HG03460 (cell line): Measurements from ENCODE around the gene TECR.
"Not testable (repeated sequence)": the region's sequence is repeated elsewhere in the genome, so short reads cannot be mapped to it uniquely, and the experiment has no call there.

Source experiments
- ATAC-seq: cut with Tn5 transposase; IDR thresholded peaks from one replicate; pipeline ENCODE4 v1.9.1; 2021; ENCODE audit not compliant: unreplicated experiment

TECR gene

DNA sequence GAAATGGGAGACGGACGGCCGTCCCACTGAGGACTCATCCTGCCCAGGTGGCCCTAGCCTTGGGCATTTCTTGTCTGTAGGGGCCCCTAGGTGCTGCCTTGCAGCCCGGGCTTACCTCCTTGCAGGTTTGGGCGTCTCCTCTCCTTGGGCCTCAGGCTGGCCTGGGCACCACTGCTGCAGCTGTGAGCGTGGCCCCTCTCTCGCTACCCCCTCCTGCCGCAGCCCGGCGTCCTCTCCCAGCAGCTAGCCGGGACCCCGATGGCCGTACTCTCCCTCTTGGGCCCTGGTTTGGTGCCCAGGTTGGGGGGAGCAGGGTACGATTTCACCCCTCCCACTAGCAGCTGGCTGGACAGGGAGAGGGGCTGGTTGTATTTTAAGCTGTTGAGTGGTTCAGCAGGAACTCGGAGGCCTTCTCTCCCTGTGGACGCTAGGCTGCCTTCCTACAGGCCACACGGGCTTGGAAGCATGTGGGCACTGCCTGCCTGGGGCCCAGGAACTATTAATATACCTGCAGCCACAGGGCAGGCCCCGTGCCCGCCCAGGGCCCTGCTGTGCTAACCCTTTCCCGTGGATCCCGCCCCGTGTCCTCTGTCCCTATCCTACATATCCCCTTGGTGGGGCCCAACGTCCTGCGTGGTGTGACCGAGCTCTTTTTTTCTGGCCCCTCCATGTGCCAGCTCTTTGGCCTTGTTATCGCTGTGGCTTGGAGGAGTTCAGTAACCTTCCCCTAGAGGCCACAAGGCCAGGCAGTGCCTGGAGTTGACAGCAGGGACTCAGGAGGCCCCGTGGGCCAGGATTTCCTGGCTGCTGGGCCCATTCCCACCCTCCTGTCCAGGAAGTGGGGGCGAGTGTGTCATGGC lies 30.8 kb downstream of the TECR start:
- ATAC-seq: no peak

DNA sequence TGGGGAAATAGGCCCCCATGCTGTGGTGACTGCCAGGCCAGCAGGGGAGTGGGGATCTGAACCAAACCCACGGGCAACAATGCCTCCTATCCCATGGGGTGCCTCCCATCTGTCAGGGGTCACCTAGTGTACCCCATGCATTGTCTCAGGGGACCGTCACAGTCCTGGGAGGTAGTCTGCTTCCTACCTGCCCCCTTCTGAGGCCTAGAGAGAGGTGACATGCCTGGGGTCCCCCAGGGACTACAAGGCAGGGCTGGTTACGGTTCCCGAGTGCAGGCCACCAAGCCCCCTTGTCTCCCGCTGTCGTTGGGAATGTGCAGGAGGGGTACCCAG lies 31.3 kb downstream of the TECR start:
- no peak for ATAC-seq

DNA sequence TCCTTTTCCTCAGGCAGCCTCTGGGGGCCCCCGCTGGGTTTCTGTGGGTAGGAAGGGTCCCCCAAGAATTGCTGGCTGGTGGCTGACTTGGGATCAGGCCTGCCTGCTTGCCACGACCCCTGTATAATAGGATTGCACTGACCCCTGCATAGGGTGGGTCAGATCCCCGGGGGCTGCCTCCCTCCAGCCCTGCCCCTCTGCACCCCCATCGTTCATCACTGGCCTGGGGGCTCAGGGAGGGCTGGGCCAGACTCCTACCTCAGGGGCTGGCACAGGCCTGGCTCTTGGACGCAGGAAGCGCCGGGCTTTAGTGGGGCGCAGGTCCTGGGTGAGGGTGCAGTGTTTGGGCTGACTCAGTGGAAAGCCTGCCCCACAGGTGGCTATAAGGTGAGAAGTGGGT lies 31.9 kb downstream of the TECR start:
- no peak for ATAC-seq

DNA sequence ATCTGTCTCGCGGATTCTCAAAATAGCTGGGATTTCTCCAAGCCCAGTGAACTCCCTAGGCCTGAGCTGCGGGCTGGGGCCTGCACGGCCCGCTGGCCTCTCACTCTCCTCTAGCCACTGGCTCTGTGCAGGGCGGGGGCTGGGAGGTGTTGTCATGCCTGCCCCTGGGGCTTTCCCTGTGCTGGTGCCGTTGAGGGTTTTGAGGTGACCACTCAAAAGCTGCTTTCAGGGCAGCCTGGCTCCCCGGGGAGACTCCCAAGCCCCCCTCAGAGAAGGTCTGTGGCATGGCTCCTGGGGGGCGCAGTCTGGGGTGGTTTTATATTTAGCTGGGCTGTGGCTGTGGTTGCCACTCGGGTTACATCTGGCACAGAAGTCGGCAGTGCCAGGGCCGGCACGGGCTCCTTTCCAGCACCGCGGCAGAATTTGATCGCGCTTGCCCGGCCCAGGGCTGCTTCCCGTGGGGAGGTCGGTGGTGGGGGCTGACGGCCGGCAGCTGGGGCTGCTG lies 32.5 kb downstream of the TECR start:
- no peak for ATAC-seq

DNA sequence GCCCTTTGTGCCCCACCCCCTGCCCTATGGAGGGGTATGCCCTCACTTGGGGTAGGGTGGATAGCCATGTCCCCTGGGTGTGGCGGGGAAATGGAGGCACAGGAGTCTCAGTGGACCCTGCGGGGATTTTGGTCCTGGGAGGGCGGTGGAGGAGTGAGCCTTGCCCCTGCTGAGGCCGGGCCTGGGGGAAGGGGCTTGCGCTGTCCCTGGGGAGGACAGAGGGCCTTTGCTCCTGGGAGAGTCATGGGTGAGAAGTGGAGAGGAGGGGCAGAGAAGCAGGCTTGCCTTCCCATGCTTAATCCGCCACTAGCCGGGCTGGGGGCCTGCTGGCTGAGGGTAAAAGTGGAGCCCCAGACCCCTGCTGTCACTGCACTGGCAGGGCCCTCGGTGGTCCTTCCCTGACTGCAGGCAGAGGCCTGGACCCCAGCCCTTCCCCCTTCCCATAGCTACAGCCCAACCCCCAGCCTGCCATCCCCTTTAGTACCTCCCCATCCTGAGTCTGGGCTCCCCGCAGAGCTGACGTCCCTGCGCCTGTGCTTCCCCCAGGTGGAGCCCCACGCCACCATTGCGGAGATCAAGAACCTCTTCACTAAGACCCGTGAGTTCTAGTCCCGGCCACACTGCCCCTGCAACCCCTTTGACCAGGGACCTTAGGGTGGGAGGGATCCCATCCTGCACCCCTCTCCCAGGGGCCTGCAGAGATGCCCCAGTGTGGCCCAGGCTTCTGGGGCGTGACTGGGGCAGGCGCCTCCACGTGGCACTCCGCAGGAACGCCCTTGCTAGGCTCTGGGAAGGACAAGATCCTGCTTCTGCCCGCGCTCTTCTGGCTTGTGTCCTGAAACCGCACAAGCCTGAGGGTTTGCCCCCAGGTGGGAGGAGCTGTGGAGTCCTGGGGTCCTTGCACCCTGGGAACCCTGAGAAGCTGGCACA lies 33.5 kb downstream of the TECR start:
- ATAC-seq: no peak

DNA sequence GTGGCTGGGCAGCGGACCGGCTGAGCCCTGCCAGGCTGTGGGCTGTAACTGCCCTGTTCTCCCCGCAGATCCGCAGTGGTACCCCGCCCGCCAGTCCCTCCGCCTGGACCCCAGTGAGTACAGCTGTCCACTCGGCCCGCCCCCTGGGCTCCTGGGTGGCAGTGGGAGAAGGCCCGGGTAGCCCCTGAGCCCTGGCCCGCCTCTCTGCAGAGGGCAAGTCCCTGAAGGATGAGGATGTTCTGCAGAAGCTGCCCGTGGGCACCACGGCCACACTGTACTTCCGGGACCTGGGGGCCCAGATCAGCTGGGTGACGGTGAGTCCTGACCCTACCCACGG lies 34.2 kb downstream of the TECR start:
- no peak for ATAC-seq

DNA sequence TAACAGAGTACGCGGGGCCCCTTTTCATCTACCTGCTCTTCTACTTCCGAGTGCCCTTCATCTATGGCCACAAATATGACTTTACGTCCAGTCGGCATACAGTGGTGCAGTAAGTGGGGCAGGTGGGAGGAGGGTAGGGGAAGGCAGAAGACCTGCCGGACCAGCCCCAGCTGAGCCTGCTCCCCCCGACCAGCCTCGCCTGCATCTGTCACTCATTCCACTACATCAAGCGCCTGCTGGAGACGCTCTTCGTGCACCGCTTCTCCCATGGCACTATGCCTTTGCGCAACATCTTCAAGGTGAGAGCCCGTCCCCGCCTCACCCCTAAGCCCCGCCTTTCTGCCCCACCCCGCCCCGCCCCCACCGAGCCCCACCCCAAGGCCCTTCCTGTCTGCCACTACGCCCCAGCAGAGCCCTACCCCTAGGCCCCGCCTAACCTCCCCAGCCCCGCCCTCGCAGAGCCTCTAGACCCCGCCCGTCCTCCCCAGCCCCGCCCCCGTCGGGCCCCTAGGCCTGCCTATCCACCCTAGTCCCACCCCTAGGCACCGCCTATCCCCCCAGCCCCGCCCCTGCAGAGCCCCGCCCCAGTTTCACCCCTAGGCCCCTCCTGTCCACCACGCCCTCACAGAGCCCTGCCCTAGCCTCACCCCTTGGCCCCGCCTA lies 34.7 kb downstream of the TECR start:
- no peak for ATAC-seq

DNA sequence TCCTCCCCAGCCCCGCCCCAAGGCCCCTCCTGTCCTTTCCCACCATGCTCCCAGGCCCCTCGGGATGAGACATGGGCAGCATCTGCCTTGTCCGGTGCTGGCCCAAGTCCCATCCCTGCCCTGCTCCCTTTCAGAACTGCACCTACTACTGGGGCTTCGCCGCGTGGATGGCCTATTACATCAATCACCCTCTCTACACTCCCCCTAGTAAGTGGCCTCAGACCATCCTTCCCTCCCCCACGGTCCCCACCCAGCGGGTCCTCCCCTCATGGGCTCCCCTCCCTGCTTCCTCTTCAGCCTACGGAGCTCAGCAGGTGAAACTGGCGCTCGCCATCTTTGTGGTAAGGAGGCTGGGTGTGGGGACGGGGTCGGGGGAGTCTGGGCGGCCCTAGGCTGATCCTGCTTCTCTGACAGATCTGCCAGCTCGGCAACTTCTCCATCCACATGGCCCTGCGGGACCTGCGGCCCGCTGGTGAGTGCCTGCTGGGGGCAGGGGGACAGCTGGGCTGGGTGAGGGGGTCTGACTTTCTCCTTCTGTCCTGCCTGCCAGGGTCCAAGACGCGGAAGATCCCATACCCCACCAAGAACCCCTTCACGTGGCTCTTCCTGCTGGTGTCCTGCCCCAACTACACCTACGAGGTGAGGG lies 35.4 kb downstream of the TECR start:
- ATAC-seq: not testable (repeated sequence)

DNA sequence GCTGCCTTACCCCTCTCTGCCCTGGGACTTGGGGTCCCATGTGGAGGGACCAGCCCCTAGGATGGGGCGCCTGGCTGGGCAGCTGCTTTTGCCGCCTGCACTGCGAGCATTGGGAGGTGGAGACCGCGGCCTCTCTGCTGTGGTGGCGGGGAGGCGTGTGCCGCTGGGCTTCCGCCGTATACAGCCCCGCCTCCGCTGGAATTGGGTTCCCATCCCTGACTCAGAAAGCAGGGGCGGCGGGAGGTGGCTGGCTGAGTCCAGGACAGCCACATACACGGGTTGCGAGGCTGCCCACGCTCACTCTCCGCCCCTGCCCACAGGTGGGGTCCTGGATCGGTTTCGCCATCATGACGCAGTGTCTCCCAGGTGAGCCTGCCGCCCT lies 35.9 kb downstream of the TECR start:
- no peak for ATAC-seq

DNA sequence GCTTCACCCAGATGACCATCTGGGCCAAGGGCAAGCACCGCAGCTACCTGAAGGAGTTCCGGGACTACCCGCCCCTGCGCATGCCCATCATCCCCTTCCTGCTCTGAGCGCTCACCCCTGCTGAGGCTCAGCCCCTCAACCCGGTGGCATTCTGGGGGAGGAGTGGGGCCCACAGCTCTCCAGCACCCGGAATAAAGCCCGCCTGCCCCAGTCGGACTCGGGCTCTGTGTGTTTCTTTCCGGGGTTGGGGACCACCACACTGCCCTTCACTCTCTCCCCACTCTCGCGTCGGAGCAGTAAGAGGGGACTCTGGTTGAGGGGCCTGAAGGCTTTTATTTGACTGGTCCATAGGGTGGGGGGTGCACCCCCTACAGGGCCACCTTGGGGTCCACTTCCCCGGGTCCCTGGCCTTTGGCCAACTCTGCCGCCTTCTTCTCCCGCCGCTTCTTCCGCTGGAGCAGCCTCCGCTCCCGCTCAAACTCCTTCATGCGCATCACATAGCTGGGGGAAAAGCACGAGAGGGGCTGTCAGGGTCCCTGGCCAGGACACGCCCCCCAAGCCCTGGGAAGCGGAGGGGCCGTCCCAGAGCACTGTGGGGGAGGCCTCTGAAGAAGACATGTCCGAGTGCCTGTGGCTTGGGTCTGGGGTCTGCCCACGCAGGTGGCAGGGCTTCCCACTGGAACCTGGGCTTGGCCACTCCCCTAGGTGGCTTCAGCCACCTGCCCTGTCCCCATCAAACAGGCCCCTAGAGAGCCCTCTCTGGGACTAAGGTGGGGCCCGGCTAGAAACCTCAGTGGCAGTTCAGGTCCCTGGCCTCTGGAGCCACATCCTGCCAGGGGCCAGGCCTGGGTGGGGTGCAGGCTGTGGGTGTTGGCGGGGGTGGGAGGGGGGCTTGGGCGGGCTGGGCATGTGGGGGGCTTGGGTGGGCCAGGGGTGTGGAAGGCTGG lies 36.6 kb downstream of the TECR start:
- no peak for ATAC-seq

DNA sequence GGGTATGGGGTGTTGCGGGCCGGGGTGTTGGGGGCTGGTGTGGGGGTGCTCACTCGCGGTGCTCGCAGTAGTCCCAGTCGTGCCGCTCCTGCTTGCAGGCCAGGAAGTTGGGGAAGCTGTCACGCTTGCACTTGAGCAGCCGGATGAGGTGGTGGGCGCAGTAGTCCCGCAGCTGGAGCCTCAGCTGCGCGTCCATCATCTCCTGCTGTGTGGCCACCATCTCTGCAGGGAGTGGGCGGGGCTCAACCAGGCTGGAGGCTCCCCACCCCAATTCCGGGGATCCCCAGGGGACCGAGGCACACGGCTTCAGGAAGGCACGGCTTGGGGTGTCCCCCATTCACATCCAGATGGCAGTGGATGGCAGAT lies 37.3 kb downstream of the TECR start:
- no peak for ATAC-seq

DNA sequence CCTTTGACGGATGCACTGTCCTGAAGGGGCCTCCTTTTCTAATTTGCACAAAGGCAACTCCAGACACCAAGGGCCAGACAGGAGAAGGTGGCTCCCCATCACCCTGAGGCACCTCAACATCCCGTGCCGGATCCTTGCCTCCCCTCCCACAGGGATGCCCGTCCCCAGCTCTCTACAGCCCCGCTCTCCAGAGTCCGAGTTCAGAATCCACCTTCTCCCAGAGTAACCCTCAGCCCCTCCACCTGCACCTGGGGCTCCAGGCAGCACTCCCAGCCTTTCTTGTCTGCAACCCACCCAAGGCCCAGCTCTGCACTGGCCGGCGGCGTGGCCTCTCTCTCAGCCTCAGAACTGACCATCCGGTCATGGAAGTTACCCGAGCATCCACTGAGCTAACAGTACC lies 37.7 kb downstream of the TECR start:
- no peak for ATAC-seq

DNA sequence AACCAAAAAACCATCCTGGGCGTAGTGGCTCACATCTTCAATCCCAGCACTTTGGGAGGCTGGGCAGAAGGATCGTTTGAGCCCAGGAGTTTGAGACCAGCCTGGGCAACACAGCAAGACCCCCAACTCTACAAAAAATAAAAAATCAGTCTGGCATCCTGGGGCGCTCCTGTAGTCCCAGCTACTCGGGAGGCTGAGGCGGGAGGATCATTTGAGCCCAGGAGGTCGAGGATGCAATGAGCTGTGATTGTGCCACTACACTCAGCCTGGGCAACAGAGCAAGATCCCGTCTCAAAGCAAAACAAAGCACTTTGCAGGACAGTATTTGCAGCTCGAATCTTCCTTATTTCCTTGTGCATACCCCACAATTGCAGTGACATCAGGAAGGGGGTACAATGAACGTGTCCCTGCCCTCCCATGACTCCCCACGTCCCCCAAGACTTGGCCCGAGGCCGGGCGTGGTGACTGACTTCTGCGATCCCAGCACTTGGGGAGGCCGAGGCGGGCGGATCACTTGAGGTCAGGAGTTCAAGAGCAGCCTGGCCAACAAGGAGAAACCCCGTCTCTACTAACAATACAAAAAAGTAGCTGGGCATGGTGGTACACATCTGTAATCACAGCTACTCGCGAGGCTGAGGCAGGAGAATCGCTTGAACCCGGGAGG lies 41.6 kb downstream of the TECR start:
- no peak for ATAC-seq

DNA sequence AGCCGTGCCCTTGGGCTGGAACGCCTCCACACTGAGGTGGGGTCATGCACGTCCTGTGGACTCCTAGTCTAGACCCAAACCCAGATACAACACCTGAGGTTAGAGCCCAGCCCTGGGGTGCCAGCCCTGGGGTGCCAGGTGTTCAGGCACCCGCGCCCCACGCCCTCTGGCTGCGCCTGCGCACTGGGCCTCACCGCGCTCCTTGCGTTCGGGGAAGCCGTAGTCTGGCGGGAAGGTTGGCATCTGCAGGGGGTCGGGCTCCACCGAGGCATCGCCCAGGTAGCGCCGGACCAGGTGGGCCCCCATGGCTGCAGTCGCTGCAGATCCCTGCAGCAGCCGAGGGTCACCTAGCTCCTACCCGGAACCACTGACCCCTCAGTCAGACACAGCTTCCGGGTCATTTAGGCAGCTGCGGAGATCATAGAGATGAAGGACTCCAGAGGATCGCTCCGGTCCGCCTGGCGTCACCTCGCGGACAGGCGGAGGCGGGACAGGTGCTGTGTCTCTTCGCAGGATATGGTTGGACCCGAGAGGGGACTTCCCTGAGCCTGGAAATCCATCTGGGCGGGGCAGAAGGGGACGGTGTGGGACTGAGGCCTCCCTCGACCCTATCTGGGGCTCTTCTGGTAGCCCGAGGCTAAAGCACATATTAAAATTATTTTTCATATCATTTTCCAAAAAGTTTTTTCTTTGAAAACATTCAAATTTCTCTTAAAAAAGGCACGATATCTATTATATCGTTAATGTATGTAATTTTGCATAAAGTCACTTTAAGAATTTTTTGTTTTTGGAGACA lies 42.5 kb downstream of the TECR start, which contains the start of gene NDUFB7:
Gene NDUFB7, minus strand, starts transcription at position 372 of the 796 bp plus-strand sequence. Its CDS starts 66 bp downstream, at position 306.
- peak; percentile 80 for ATAC-seq

DNA sequence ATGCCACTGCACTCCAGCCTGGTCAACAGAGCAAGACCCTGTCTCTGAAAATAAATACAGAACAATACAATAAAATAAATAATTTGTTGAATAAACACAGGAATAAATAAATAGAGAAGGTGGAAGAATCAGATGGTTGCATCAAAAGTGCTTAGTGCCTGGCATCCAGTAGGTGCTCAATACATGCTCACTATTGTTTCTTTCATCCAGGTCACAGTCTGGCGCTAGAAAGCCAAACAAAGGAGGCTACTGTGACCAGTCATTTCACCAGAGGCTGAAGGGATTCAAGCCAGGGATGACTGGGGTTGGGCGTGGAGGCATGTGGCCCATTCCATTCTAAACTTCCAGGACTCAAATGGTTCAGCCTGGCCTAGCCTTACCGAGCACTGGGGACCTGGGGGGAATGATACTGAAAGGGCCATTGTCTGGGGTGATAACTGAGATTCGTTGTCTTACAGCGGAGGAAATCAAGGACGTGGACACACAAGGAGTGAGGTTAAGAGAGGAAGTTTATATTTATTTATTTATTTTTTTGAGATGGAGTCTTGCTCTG lies 46.1 kb downstream of the TECR start:
- no peak for ATAC-seq

DNA sequence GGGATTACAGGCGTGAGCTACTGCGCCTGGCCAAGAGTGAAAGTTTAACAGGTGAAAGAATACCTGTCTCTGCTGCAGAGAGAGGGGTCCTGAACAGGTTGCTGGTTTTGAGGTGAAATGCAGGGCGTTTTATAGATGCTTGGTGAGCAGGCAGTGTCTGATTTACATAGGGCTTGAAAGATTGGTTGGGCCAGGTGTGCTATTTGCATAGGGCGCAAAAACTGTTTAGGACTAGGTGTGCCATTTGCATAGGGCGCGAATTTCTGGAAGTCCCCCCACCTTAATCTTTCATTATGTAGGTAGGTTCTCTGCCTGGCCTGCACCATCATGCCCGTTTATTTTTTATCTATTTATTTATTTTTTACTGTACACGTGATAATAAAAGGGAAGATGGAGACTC lies 47.0 kb downstream of the TECR start:
- ATAC-seq: no peak

DNA sequence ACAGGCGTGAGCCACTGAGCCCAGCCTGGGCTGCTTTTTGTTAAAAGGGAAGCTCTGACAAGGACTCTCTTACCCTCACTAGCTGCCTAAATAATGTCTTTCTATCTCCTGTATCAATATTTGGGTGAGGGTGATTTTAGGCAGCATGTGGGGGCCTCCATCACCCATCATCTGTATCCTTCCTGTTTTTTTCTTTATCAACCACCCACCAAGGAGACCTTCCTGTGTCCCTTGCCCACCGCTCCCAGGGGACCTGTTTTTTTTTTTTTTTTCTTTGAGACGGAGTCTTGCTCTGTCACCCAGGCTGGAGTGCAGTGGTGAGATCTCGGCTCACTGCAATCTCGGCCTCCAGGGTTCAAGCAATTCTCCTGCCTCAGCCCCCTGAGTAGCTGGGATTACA lies 47.9 kb downstream of the TECR start:
- no peak for ATAC-seq

DNA sequence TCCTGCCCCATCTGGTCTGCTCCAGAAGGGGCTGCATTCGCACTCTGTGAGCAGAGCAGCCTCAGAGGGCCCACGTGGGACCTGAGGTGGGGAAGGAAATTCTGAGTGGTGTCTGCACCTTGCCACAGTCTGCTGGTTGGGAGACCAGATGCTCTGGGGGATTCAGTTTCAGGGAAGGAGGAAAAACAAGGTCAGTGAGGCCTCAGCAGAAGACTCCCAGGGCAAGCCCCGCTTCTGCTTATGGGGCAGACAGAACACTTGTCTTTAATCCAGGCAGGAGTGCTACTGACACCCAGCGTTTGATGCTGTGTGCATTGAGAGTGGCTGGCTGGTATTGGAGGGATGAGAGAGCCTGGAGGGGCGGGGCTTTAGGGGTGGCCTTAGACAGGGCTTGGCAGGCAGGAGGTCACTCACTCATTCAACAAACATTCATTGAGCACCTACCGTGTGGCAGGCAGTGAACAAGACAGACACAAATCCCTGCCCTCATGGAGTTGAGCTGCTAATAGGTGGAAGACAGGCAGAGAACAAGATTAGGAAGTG lies 48.6 kb downstream of the TECR start:
- no peak for ATAC-seq
